Measurements from ENCODE around the gene TMX1.

The TMX1 gene, protein sequence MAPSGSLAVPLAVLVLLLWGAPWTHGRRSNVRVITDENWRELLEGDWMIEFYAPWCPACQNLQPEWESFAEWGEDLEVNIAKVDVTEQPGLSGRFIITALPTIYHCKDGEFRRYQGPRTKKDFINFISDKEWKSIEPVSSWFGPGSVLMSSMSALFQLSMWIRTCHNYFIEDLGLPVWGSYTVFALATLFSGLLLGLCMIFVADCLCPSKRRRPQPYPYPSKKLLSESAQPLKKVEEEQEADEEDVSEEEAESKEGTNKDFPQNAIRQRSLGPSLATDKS

DNA sequence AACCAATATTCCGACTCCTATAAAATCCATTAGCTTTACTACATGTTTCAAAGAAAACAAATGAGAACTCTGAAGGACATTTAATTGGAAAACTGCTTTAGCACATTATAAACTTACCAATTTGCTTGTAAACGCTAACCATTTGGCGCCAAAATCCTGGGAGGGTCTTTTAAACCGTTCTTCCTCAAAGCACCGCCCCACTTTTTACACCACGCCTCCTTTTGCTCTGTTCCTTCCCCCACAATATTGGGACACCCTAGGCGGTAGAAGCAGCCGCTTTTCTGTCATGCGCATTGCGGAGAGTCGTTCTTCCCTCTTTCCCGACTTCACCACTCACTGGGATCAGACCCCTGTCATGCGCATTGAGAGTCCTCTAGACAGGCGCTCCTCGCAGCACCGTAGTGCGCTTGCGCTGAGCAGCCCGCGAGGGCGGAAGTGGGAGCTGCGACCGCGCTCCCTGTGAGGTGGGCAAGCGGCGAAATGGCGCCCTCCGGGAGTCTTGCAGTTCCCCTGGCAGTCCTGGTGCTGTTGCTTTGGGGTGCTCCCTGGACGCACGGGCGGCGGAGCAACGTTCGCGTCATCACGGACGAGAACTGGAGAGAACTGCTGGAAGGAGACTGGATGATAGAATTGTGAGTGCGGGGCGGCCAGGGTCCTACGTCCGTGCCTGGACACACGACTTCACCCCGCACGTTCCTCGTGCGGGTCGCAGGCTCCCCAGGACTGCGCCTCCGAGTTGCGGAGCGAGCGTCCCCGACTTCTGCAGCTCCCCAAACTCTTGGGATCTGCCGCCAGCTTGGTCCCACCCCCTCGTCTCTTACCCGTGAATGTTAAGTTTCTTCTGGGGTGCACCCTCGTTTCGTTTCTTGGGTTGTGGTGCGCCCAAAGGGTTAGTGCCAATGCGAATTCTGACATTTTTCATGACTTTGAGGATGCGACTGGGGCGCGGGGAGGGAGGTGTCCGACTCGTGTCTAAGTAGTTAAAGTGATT, at the start of gene TMX1:
Gene TMX1, plus strand, starts transcription at position 435 of the 991 bp plus-strand sequence. Its CDS starts 46 bp downstream, at position 481.
- H3K4me3 ChIP-seq (ENCODE audit: low read depth in 1 of 2, low read length in 2 of 2) = peak within 1 kb of the TSS; percentile 75 to 99
- no peaks in the 10 kb centered on the region for H3K27me3 ChIP-seq (ENCODE audit: control insufficient read depth in 1 of 2, insufficient read depth in 2 of 2, low read length in 2 of 2)
- H3K27ac ChIP-seq (ENCODE audit: low read depth, low read length) = peak within 1 kb of the TSS; percentile 77
- peak within 1 kb of the TSS; percentile 86 for H3K9ac ChIP-seq (ENCODE audit: low read length)
- no peaks in the 10 kb centered on the region for H3K9me3 ChIP-seq (ENCODE audit: low read length)
- no peaks in the 10 kb centered on the region for H3K36me3 ChIP-seq (ENCODE audit: insufficient read depth, low read length)
- peaks cover 5% of the 10 kb centered on the region for H3K4me1 ChIP-seq (ENCODE audit: insufficient read depth, low read length)

DNA sequence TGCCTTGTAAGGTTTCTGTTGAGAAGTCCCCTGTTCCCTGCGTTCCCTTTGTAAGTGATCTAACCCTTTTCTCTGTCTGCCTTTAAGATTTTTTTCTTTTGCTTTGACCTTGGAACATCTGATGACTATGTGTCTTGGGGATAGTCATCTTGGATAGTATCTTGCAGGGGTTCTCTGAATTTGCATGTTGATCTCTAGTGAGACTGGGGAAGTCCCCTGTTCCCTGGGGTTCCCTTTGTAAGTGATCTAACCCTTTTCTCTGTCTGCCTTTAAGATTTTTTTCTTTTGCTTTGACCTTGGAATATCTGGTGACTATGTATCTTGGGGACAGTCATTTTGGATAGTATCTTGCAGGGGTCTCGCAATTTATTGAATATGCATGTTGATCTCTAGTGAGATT, 38.2 kb upstream of the TMX1 start:
- H3K27ac ChIP-seq (ENCODE audit: low read depth, low read length) = no peak overlapping the region
- no peak overlapping the region for H3K9ac ChIP-seq (ENCODE audit: low read length)
- H3K27me3 ChIP-seq (ENCODE audit: control insufficient read depth in 1 of 2, insufficient read depth in 2 of 2, low read length in 2 of 2) = no peaks in the 10 kb centered on the region
- no peaks in the 10 kb centered on the region for H3K9me3 ChIP-seq (ENCODE audit: low read length)
- H3K4me1 ChIP-seq (ENCODE audit: insufficient read depth, low read length) = no peaks in the 10 kb centered on the region
- no peak overlapping the region for H3K4me3 ChIP-seq (ENCODE audit: low read depth in 1 of 2, low read length in 2 of 2)
- no peaks in the 10 kb centered on the region for H3K36me3 ChIP-seq (ENCODE audit: insufficient read depth, low read length)

GRCh38 chr14:51202914-51203665, 37.0 kb upstream of the TMX1 start:
- Histone ChIP-seq H3K9me3 (ENCODE audit: low read length) (no peaks in the 10 kb centered on the region), H3K9ac (ENCODE audit: low read length) (no peak overlapping the region), H3K27ac (ENCODE audit: low read depth, low read length) (no peak overlapping the region), H3K36me3 (ENCODE audit: insufficient read depth, low read length) (no peaks in the 10 kb centered on the region), H3K4me3 (ENCODE audit: low read depth in 1 of 2, low read length in 2 of 2) (no peak overlapping the region), H3K27me3 (ENCODE audit: control insufficient read depth in 1 of 2, insufficient read depth in 2 of 2, low read length in 2 of 2) (no peaks in the 10 kb centered on the region), H3K4me1 (ENCODE audit: insufficient read depth, low read length) (no peaks in the 10 kb centered on the region)

DNA sequence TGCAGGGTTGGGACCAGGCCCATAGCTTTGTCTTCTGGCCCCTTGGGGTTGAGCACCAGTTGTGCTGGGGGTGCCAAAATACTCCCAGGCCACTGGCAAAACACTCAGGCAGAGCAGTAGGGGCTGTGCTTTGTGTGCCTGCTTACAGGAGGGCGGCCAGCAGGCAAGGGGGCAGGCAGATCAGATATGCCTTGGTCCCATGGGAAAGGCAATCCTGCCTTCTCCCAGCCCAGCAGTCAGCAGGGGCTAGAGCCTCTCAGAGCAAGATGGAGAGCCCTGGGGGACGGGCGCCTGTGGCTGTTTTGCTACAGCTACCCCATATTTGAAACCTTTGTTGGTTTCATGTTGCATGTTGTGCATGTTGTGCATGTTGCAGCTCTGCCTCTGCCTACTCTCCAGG, 36.2 kb upstream of the TMX1 start:
- Histone ChIP-seq H3K36me3 (ENCODE audit: insufficient read depth, low read length) (no peaks in the 10 kb centered on the region), H3K4me1 (ENCODE audit: insufficient read depth, low read length) (no peaks in the 10 kb centered on the region), H3K9ac (ENCODE audit: low read length) (no peak overlapping the region), H3K4me3 (ENCODE audit: low read depth in 1 of 2, low read length in 2 of 2) (no peak overlapping the region), H3K27ac (ENCODE audit: low read depth, low read length) (no peak overlapping the region), H3K9me3 (ENCODE audit: low read length) (no peaks in the 10 kb centered on the region), H3K27me3 (ENCODE audit: control insufficient read depth in 1 of 2, insufficient read depth in 2 of 2, low read length in 2 of 2) (no peaks in the 10 kb centered on the region)

DNA sequence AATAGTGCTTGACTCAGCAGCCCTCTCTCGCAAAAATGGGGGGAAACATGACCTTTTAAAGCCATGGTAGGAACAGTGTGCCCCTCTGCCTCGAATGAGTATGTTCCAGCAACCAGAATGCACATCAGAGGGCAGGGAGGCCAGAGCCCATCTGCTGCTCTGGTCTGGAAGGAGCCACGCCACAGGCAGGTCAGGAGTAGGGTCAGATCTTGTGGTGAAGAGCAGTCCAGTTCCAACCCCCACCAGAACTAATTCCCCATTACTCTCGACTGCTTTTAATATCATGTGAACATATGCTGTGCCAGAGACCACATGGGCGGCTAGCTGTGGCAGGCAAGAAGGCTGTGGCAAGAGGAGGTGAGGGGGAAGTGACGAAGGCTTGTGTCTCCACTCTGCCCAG, 34.6 kb upstream of the TMX1 start:
- H3K9ac ChIP-seq (ENCODE audit: low read length) = no peak overlapping the region
- no peak overlapping the region for H3K27ac ChIP-seq (ENCODE audit: low read depth, low read length)
- no peak overlapping the region for H3K4me3 ChIP-seq (ENCODE audit: low read depth in 1 of 2, low read length in 2 of 2)
- no peaks in the 10 kb centered on the region for H3K27me3 ChIP-seq (ENCODE audit: control insufficient read depth in 1 of 2, insufficient read depth in 2 of 2, low read length in 2 of 2)
- H3K36me3 ChIP-seq (ENCODE audit: insufficient read depth, low read length) = no peaks in the 10 kb centered on the region
- no peaks in the 10 kb centered on the region for H3K4me1 ChIP-seq (ENCODE audit: insufficient read depth, low read length)
- H3K9me3 ChIP-seq (ENCODE audit: low read length) = no peaks in the 10 kb centered on the region

GRCh38 chr14:51206462-51206861, 33.6 kb upstream of the TMX1 start:
- H3K4me1 ChIP-seq (ENCODE audit: insufficient read depth, low read length) = no peaks in the 10 kb centered on the region

DNA sequence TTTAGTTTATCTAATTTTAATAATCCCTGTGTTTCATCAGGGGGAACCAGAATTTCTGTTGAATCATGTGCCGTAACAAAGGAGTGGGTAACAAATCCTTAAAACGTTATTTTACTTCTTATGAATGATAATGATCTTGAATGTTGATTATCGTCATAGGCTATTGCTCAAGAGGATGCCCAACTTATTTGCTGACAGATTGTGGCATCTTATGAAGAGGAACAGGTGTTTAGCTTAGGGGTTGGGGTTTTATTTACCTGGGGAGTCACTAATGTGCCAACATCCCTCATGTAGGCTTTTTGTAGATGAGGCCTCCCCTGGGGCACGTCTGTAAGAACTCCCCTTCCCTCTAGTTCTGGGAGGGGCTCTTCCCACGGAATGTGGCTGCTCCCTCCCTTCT, 32.4 kb upstream of the TMX1 start:
- Histone ChIP-seq H3K27me3 (ENCODE audit: control insufficient read depth in 1 of 2, insufficient read depth in 2 of 2, low read length in 2 of 2) (no peaks in the 10 kb centered on the region), H3K9ac (ENCODE audit: low read length) (no peak overlapping the region), H3K4me3 (ENCODE audit: low read depth in 1 of 2, low read length in 2 of 2) (no peak overlapping the region), H3K36me3 (ENCODE audit: insufficient read depth, low read length) (no peaks in the 10 kb centered on the region), H3K4me1 (ENCODE audit: insufficient read depth, low read length) (no peaks in the 10 kb centered on the region), H3K27ac (ENCODE audit: low read depth, low read length) (no peak overlapping the region), H3K9me3 (ENCODE audit: low read length) (no peaks in the 10 kb centered on the region)

More at GRCh38 chr14:51206462-51206861, 33.6 kb upstream of the TMX1 start:
- H3K27me3 ChIP-seq (ENCODE audit: control insufficient read depth in 1 of 2, insufficient read depth in 2 of 2, low read length in 2 of 2) = no peaks in the 10 kb centered on the region
- no peak overlapping the region for H3K4me3 ChIP-seq (ENCODE audit: low read depth in 1 of 2, low read length in 2 of 2)
- no peaks in the 10 kb centered on the region for H3K9me3 ChIP-seq (ENCODE audit: low read length)
- H3K36me3 ChIP-seq (ENCODE audit: insufficient read depth, low read length) = no peaks in the 10 kb centered on the region
- H3K27ac ChIP-seq (ENCODE audit: low read depth, low read length) = no peak overlapping the region
- H3K9ac ChIP-seq (ENCODE audit: low read length) = no peak overlapping the region

DNA sequence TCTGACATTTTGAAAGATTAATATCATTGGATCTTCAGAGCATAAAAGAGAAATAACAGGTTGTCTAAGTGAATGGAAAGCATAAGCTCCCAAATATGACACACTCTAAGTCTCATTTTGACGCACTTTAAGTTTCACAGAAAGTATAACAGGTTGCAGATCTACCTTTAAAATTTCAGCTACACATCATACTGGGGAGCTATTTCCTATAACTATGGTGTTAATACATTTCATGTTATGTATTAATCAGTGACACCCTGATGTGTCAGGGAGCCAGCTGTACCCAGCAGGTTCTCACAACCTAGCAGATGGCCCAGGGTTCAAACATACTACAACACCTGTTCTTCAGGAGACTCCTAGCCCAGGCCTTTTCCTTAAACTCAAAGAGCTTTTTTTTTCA, 31.1 kb upstream of the TMX1 start:
- H3K9ac ChIP-seq (ENCODE audit: low read length) = no peak overlapping the region
- H3K27me3 ChIP-seq (ENCODE audit: control insufficient read depth in 1 of 2, insufficient read depth in 2 of 2, low read length in 2 of 2) = no peaks in the 10 kb centered on the region
- H3K4me1 ChIP-seq (ENCODE audit: insufficient read depth, low read length) = no peaks in the 10 kb centered on the region
- no peak overlapping the region for H3K4me3 ChIP-seq (ENCODE audit: low read depth in 1 of 2, low read length in 2 of 2)
- H3K36me3 ChIP-seq (ENCODE audit: insufficient read depth, low read length) = no peaks in the 10 kb centered on the region
- no peaks in the 10 kb centered on the region for H3K9me3 ChIP-seq (ENCODE audit: low read length)
- H3K27ac ChIP-seq (ENCODE audit: low read depth, low read length) = no peak overlapping the region

GRCh38 chr14:51209457-51209856, 30.6 kb upstream of the TMX1 start:
- Histone ChIP-seq H3K27ac (ENCODE audit: low read depth, low read length) (no peak overlapping the region), H3K36me3 (ENCODE audit: insufficient read depth, low read length) (no peaks in the 10 kb centered on the region), H3K4me1 (ENCODE audit: insufficient read depth, low read length) (no peaks in the 10 kb centered on the region), H3K4me3 (ENCODE audit: low read depth in 1 of 2, low read length in 2 of 2) (no peak overlapping the region), H3K27me3 (ENCODE audit: control insufficient read depth in 1 of 2, insufficient read depth in 2 of 2, low read length in 2 of 2) (no peaks in the 10 kb centered on the region), H3K9ac (ENCODE audit: low read length) (no peak overlapping the region), H3K9me3 (ENCODE audit: low read length) (no peaks in the 10 kb centered on the region)

GRCh38 chr14:51210594-51210993, 29.5 kb upstream of the TMX1 start:
- no peak overlapping the region for H3K9ac ChIP-seq (ENCODE audit: low read length)
- H3K27ac ChIP-seq (ENCODE audit: low read depth, low read length) = no peak overlapping the region
- H3K27me3 ChIP-seq (ENCODE audit: control insufficient read depth in 1 of 2, insufficient read depth in 2 of 2, low read length in 2 of 2) = no peaks in the 10 kb centered on the region
- no peak overlapping the region for H3K4me3 ChIP-seq (ENCODE audit: low read depth in 1 of 2, low read length in 2 of 2)
- no peaks in the 10 kb centered on the region for H3K4me1 ChIP-seq (ENCODE audit: insufficient read depth, low read length)
- H3K36me3 ChIP-seq (ENCODE audit: insufficient read depth, low read length) = no peaks in the 10 kb centered on the region
- H3K9me3 ChIP-seq (ENCODE audit: low read length) = no peaks in the 10 kb centered on the region

GRCh38 chr14:51211149-51211548, 28.9 kb upstream of the TMX1 start:
- Histone ChIP-seq H3K9ac (ENCODE audit: low read length) (no peak overlapping the region), H3K4me3 (ENCODE audit: low read depth in 1 of 2, low read length in 2 of 2) (no peak overlapping the region), H3K9me3 (ENCODE audit: low read length) (no peaks in the 10 kb centered on the region), H3K4me1 (ENCODE audit: insufficient read depth, low read length) (no peaks in the 10 kb centered on the region), H3K36me3 (ENCODE audit: insufficient read depth, low read length) (no peaks in the 10 kb centered on the region), H3K27me3 (ENCODE audit: control insufficient read depth in 1 of 2, insufficient read depth in 2 of 2, low read length in 2 of 2) (no peaks in the 10 kb centered on the region), H3K27ac (ENCODE audit: low read depth, low read length) (no peak overlapping the region)
